Testis (tissue), 3 donors: Measurements from ENCODE around the gene MALL. TPM values are rescaled to one million over a fixed set of nuclear protein-coding genes. Genes with fewer than 3 reads are reported as not detected.
"Not testable (repeated sequence)": the region's sequence is repeated elsewhere in the genome, so short reads cannot be mapped to it uniquely, and the experiment has no call there.

Experiments
- DNase-seq: peaks from one replicate; pipeline ENCODE4 v3.0.0-alpha.2; 2019
- H3K27ac ChIP-seq, 2 donors: fragments of 200-600 bp; sonication (generic); one replicate each; pipeline ENCODE4 v1.5.1; 2019
- H3K27me3 ChIP-seq: fragments of 200-600 bp; sonication (generic); one replicate; pipeline ENCODE4 v1.5.1; 2019
- H3K36me3 ChIP-seq: fragments of 200-600 bp; sonication (generic); one replicate; pipeline ENCODE4 v1.5.1; 2017; ENCODE audit warnings: low read depth; ENCODE audit errors: missing control alignments
- H3K4me1 ChIP-seq: fragments of 200-600 bp; sonication (generic); one replicate; pipeline ENCODE4 v1.5.1; 2019
- H3K4me3 ChIP-seq, 2 donors: fragments of 200-600 bp; sonication (generic); one replicate each; pipeline ENCODE4 v1.5.1; 2017 to 2019
- H3K9me3 ChIP-seq: fragments of 200-600 bp; sonication (generic); one replicate; pipeline ENCODE4 v1.5.1; 2017
- WGBS, 2 donors: methylation state at CpG; one replicate each; pipeline ENCODE4 v1.1.5; 2018; 5-methylcytosine and 5-hydroxymethylcytosine counted together
- intact Hi-C: fragments of 100-400 bp; cut with DNase I; formaldehyde crosslinking; loops from one replicate; pipeline ENCODE4 v1.15.1; 2023; ENCODE audit warnings: low total_unique reads
- polyA plus RNA-seq: library from polyadenylated mRNA; stranded (reverse); fragments of 350-450 nt; fragmentation: Illumina TruSeq; extraction: RNeasy Lipid Tissue Mini Kit (QIAGEN cat#74804); gene quantifications from one replicate; pipeline ENCODE4 v1.2.3, GENCODE V29; 2014; ENCODE audit warnings: low read depth, low replicate concordance; ENCODE audit not compliant: insufficient read depth
- total RNA-seq, 2 donors: library from RNA; depleted of rRNA; stranded (reverse); fragments of >200 nt; gene quantifications; one replicate each; pipeline ENCODE4 v1.2.3, GENCODE V29; 2016

Gene MALL
- total and polyA plus RNA-seq, 3 donors from 2014 or later: 7.6 to 17.4 (median 15.0) TPM

- WGBS, 2 donors: 29 to 39% methylated on average over 2 of the region's 11 CpGs
- DNase-seq: peak; percentile 34
- intact Hi-C loops, H3K4me1 ChIP-seq, H3K36me3 ChIP-seq, H3K9me3 ChIP-seq, H3K27ac ChIP-seq, H3K27me3 ChIP-seq, H3K4me3 ChIP-seq: not testable (repeated sequence)
Observed at GRCh38 chr2:110054521-110055407, 60.9 kb downstream of the MALL start.

- WGBS, 2 donors: no CpG with 5 or more reads among the region's 5 CpGs
- H3K9me3 ChIP-seq: not testable (repeated sequence)
Observed at GRCh38 chr2:110053688-110054087, 61.9 kb downstream of the MALL start.

GRCh38 chr2:110052166-110052565, 63.5 kb downstream of the MALL start:
- intact Hi-C loops, H3K27ac ChIP-seq, H3K9me3 ChIP-seq, H3K36me3 ChIP-seq, H3K27me3 ChIP-seq, H3K4me1 ChIP-seq, H3K4me3 ChIP-seq, DNase-seq: not testable (repeated sequence)
- no CpG with 5 or more reads among the region's 4 CpGs for WGBS, 2 donors

More at GRCh38 chr2:110053688-110054087, 61.9 kb downstream of the MALL start:
- H3K27me3 ChIP-seq, intact Hi-C loops, H3K4me1 ChIP-seq, H3K27ac ChIP-seq, DNase-seq, H3K4me3 ChIP-seq, H3K36me3 ChIP-seq: not testable (repeated sequence)

GRCh38 chr2:110050222-110050621, 65.4 kb downstream of the MALL start:
- H3K36me3 ChIP-seq, H3K4me1 ChIP-seq, DNase-seq, H3K27me3 ChIP-seq, H3K9me3 ChIP-seq, H3K27ac ChIP-seq, intact Hi-C loops, H3K4me3 ChIP-seq: not testable (repeated sequence)
- no CpG with 5 or more reads among the region's 5 CpGs for WGBS, 2 donors

- H3K4me3 ChIP-seq, H3K27ac ChIP-seq, H3K27me3 ChIP-seq, intact Hi-C loops, H3K9me3 ChIP-seq, H3K4me1 ChIP-seq, DNase-seq, H3K36me3 ChIP-seq: not testable (repeated sequence)
- WGBS, 2 donors: 100% methylated on average over 1 of the region's 5 CpGs; no CpG with 5 or more reads in 1 of the 2 donors
Observed at GRCh38 chr2:110049769-110050168, 65.9 kb downstream of the MALL start.

GRCh38 chr2:110048255-110049197, 67.1 kb downstream of the MALL start:
- H3K4me3 ChIP-seq, H3K27ac ChIP-seq, H3K9me3 ChIP-seq, H3K36me3 ChIP-seq, H3K4me1 ChIP-seq, DNase-seq, H3K27me3 ChIP-seq, intact Hi-C loops: not testable (repeated sequence)
- WGBS, 2 donors: 70% methylated on average over 9 of the region's 16 CpGs; no CpG with 5 or more reads in 1 of the 2 donors

GRCh38 chr2:110047225-110047624, 68.4 kb downstream of the MALL start:
- H3K4me1 ChIP-seq, DNase-seq, intact Hi-C loops, H3K27me3 ChIP-seq, H3K9me3 ChIP-seq, H3K27ac ChIP-seq, H3K4me3 ChIP-seq, H3K36me3 ChIP-seq: not testable (repeated sequence)
- WGBS, 2 donors: no CpG with 5 or more reads among the region's 4 CpGs

GRCh38 chr2:110041941-110042660, 73.5 kb downstream of the MALL start:
- H3K4me1 ChIP-seq, DNase-seq, H3K27me3 ChIP-seq, intact Hi-C loops, H3K9me3 ChIP-seq, H3K27ac ChIP-seq, H3K36me3 ChIP-seq, H3K4me3 ChIP-seq: not testable (repeated sequence)
- no CpG with 5 or more reads among the region's 10 CpGs for WGBS, 2 donors

GRCh38 chr2:110037336-110037735, 78.3 kb downstream of the MALL start:
- H3K36me3 ChIP-seq, H3K27me3 ChIP-seq, H3K4me1 ChIP-seq, H3K4me3 ChIP-seq, H3K27ac ChIP-seq, intact Hi-C loops, DNase-seq, H3K9me3 ChIP-seq: not testable (repeated sequence)
- 100% methylated on average over 2 of the region's 9 CpGs; no CpG with 5 or more reads in 1 of the 2 donors for WGBS, 2 donors

GRCh38 chr2:110035384-110035783, 80.2 kb downstream of the MALL start:
- H3K9me3 ChIP-seq, H3K36me3 ChIP-seq, intact Hi-C loops, DNase-seq, H3K4me1 ChIP-seq, H3K27ac ChIP-seq, H3K4me3 ChIP-seq, H3K27me3 ChIP-seq: not testable (repeated sequence)
- no CpG with 5 or more reads among the region's 6 CpGs for WGBS, 2 donors

- H3K9me3 ChIP-seq, H3K4me3 ChIP-seq, intact Hi-C loops, H3K36me3 ChIP-seq, H3K27ac ChIP-seq, H3K27me3 ChIP-seq, DNase-seq, H3K4me1 ChIP-seq: not testable (repeated sequence)
- 90% methylated on average over 7 of the region's 10 CpGs; no CpG with 5 or more reads in 1 of the 2 donors for WGBS, 2 donors
Observed at GRCh38 chr2:110034935-110035334, 80.7 kb downstream of the MALL start.
